Body of pancreas (tissue), 4 donors: ENCODE results near the gene MYO5C.

ENCODE experiments used
- CTCF ChIP-seq, 7 experiments: fragments of 450-650 bp in 4 of 7; fragments of 200-600 bp in 3 of 7; sonication (generic) in 3 of 7; IDR thresholded peaks; one replicate each; pipeline ENCODE4 v1.5.1; 2016 to 2019; ENCODE audit warnings: antibody characterized with exemption in 7 of 7
- POLR2A ChIP-seq, 3 donors: fragments of 450-650 bp; IDR thresholded peaks; one replicate each; pipeline ENCODE4 v1.6.1; 2016; ENCODE audit warnings: antibody characterized with exemption in 3 of 3, mild to moderate bottlenecking in 2 of 3

- TF ChIP-seq CTCF (IDR thresholded peaks at IDR 0.05) (no peak), POLR2A (IDR thresholded peaks at IDR 0.05) (no peak)
These were observed 89.2 kb downstream of the MYO5C start for GRCh38 chr15:52206446-52206845.
